IMR-90 (cell line): ENCODE measurements around the gene HAUS5. TPM values are rescaled to one million over a fixed set of nuclear protein-coding genes. Genes with fewer than 3 reads are reported as not detected.

Source experiments
- ATAC-seq: fragments of 200-7000 bp; cut with Tn5 transposase; 2 replicates; pipeline ENCODE4 v1.9.1; 2020; ENCODE audit warnings: low read depth, mild to moderate bottlenecking, moderate library complexity
- BruUV-seq: library from RNA; stranded (reverse); fragments of 400-500 nt; replicated peaks from 2 replicates; lab custom pipeline; 2021; lab: Mats Ljungman, UMichigan
- CTCF ChIA-PET: fragments of 300-600 bp; formaldehyde crosslinking; extraction: SDS; loops from one replicate; lab custom pipeline; 2021; ENCODE audit warnings: antibody characterized with exemption; lab: Yijun Ruan, JAX
- POLR2A ChIA-PET: fragments of 300-600 bp; sonication (Branson Sonifier 250); formaldehyde crosslinking; loops from one replicate; lab custom pipeline; 2022; ENCODE audit warnings: antibody characterized with exemption; ENCODE audit not compliant: unreplicated experiment; lab: Charles Lee
- DNase-seq: peaks from one replicate; pipeline ENCODE4 v3.0.0; 2013
- H2AFZ ChIP-seq: replicated peaks from 2 replicates; pipeline ENCODE3; 2013; ENCODE audit warnings: low read length, mild to moderate bottlenecking; ENCODE audit not compliant: poor library complexity
- H2AK5ac ChIP-seq: 2 replicates; pipeline ENCODE4 v1.6.1; 2013; ENCODE audit warnings: low read depth, low read length, inconsistent platforms
- H2AK9ac ChIP-seq: replicated peaks from 2 replicates; pipeline ENCODE3; 2013; ENCODE audit warnings: mild to moderate bottlenecking, low read depth, low read length, moderate library complexity; ENCODE audit not compliant: poor library complexity
- H2BK120ac ChIP-seq: 2 replicates; pipeline ENCODE4 v1.6.1; 2013; ENCODE audit warnings: low read depth, low read length, inconsistent platforms
- H2BK15ac ChIP-seq: 3 replicates; pipeline ENCODE4 v1.6.1; 2013; ENCODE audit warnings: low read depth, low read length, inconsistent platforms
- H2BK20ac ChIP-seq: 2 replicates; pipeline ENCODE4 v1.6.1; 2013; ENCODE audit warnings: low read depth, mild to moderate bottlenecking, inconsistent platforms, low read length, moderate library complexity
- H2BK5ac ChIP-seq: 2 replicates; pipeline ENCODE4 v1.6.1; 2013; ENCODE audit warnings: mild to moderate bottlenecking, low read depth, low read length, inconsistent platforms; ENCODE audit not compliant: poor library complexity, severe bottlenecking
- H3K14ac ChIP-seq: replicated peaks from 2 replicates; pipeline ENCODE4 v1.6.1; 2013; ENCODE audit warnings: low read depth, low read length, inconsistent platforms
- H3K18ac ChIP-seq: 2 replicates; pipeline ENCODE4 v1.6.1; 2013; ENCODE audit warnings: low read depth, low read length, control low read depth
- H3K23ac ChIP-seq: 2 replicates; pipeline ENCODE4 v1.6.1; 2013; ENCODE audit warnings: low read depth, low read length, inconsistent platforms
- H3K27ac ChIP-seq: 2 replicates; pipeline ENCODE4 v1.5.1; 2013; ENCODE audit warnings: mild to moderate bottlenecking, control low read depth, low read length; ENCODE audit not compliant: insufficient read depth
- H3K27me3 ChIP-seq: 2 replicates; pipeline ENCODE4 v1.6.1; 2013; ENCODE audit warnings: low read length; ENCODE audit not compliant: control insufficient read depth, insufficient read depth
- H3K36me3 ChIP-seq: 2 replicates; pipeline ENCODE4 v1.6.1; 2013; ENCODE audit warnings: low read length, mixed read lengths; ENCODE audit not compliant: control insufficient read depth, insufficient read depth
- H3K4ac ChIP-seq: 2 replicates; pipeline ENCODE4 v1.6.1; 2013; ENCODE audit warnings: low read depth, low read length, inconsistent platforms
- H3K4me1 ChIP-seq: 2 replicates; pipeline ENCODE4 v1.6.1; 2013; ENCODE audit warnings: low read length, mixed read lengths; ENCODE audit not compliant: control insufficient read depth, insufficient read depth
- H3K4me2 ChIP-seq: 2 replicates; pipeline ENCODE4 v1.6.1; 2013; ENCODE audit warnings: low read depth, mild to moderate bottlenecking, control low read depth, low read length, moderate library complexity
- H3K4me3 ChIP-seq: 2 replicates; pipeline ENCODE4 v1.5.1; 2013; ENCODE audit warnings: low read depth, mild to moderate bottlenecking, control low read depth, low read length, moderate library complexity; ENCODE audit not compliant: insufficient read depth
- H3K56ac ChIP-seq: 2 replicates; pipeline ENCODE4 v1.6.1; 2013; ENCODE audit warnings: low read length, inconsistent platforms; ENCODE audit not compliant: insufficient read depth; ENCODE audit errors: extremely low read depth
- H3K79me1 ChIP-seq, 2 experiments: 2 replicates each; pipeline ENCODE4 v1.6.1; 2013; ENCODE audit warnings: low read length in 2 of 2, inconsistent platforms in 1 of 2, low read depth in 1 of 2
- H3K9ac ChIP-seq: 2 replicates; pipeline ENCODE4 v1.6.1; 2013; ENCODE audit warnings: low read depth, low read length, control low read depth
- H3K9me1 ChIP-seq: 2 replicates; pipeline ENCODE4 v1.6.1; 2013; ENCODE audit warnings: low read length, inconsistent platforms; ENCODE audit not compliant: insufficient read depth
- H3K9me3 ChIP-seq: 2 replicates; pipeline ENCODE4 v1.6.1; 2013; ENCODE audit warnings: low read length; ENCODE audit not compliant: control insufficient read depth, insufficient read depth
- H4K20me1 ChIP-seq: 2 replicates; pipeline ENCODE4 v1.6.1; 2013; ENCODE audit warnings: low read length, inconsistent platforms; ENCODE audit not compliant: insufficient read depth
- H4K5ac ChIP-seq: 2 replicates; pipeline ENCODE4 v1.6.1; 2013; ENCODE audit warnings: mild to moderate bottlenecking, low read depth, low read length, control low read depth
- H4K8ac ChIP-seq, 2 experiments: 2 replicates each; pipeline ENCODE4 v1.6.1; 2013; ENCODE audit warnings: low read depth in 2 of 2, low read length in 2 of 2, control low read depth in 1 of 2, inconsistent platforms in 1 of 2
- H4K91ac ChIP-seq: 2 replicates; pipeline ENCODE4 v1.6.1; 2013; ENCODE audit warnings: low read depth, low read length, inconsistent platforms; ENCODE audit not compliant: insufficient read depth
- BHLHE40 ChIP-seq: fragments of 150-350 bp; IDR thresholded peaks from 2 replicates; pipeline ENCODE4 v1.6.1; 2016; ENCODE audit warnings: mild to moderate bottlenecking, low read depth, low read length
- CHD1 ChIP-seq: IDR thresholded peaks from 2 replicates; pipeline ENCODE4 v1.6.1; 2012; ENCODE audit warnings: low read depth, low read length, improper control_type of control experiment
- ELK1 ChIP-seq: fragments of 150-350 bp; IDR thresholded peaks from 2 replicates; pipeline ENCODE4 v1.6.1; 2016; ENCODE audit warnings: low read depth, mild to moderate bottlenecking, low read length, moderate library complexity, borderline replicate concordance
- MAFK ChIP-seq: IDR thresholded peaks from 2 replicates; pipeline ENCODE4 v1.6.1; 2012; ENCODE audit warnings: low read depth, low read length, improper control_type of control experiment
- MAZ ChIP-seq: IDR thresholded peaks from 2 replicates; pipeline ENCODE4 v1.6.1; 2012; ENCODE audit warnings: low read depth, mild to moderate bottlenecking, low read length, improper control_type of control experiment, moderate library complexity, borderline replicate concordance
- POLR2A ChIP-seq: IDR thresholded peaks from 2 replicates; pipeline ENCODE4 v1.6.1; 2012; ENCODE audit warnings: mild to moderate bottlenecking, low read depth, low read length
- RCOR1 ChIP-seq: IDR thresholded peaks from 2 replicates; pipeline ENCODE4 v1.6.1; 2012; ENCODE audit warnings: mild to moderate bottlenecking, low read length, improper control_type of control experiment; ENCODE audit not compliant: insufficient replicate concordance
- RFX5 ChIP-seq: IDR thresholded peaks from 2 replicates; pipeline ENCODE4 v1.8.0; 2012; ENCODE audit warnings: low read depth, mild to moderate bottlenecking, low read length, moderate library complexity
- USF2 ChIP-seq: fragments of 150-350 bp; IDR thresholded peaks from 2 replicates; pipeline ENCODE4 v1.6.1; 2017; ENCODE audit warnings: mild to moderate bottlenecking, antibody characterized with exemption, low read length, low read depth
- WGBS, 2 experiments: methylation state at CpG; one replicate each; pipeline versions ENCODE4 v1.1.5 to v1.1.7; 2013; ENCODE audit warnings: missing lambda C conversion rate in 2 of 2; ENCODE audit not compliant: insufficient read length in 1 of 2; ENCODE audit errors: extremely low coverage in 2 of 2; 5-methylcytosine and 5-hydroxymethylcytosine counted together
- dilution Hi-C: fragments of 300-500 bp; cut with HindIII; formaldehyde crosslinking; loops from one replicate; pipeline ENCODE4 v1.14.3; 2018; ENCODE audit warnings: low sequenced_read_pairs; ENCODE audit not compliant: unreplicated experiment
- in situ Hi-C: fragments of 300-500 bp; cut with MboI; formaldehyde crosslinking; loops from 3 replicates; pipeline ENCODE4 v1.14.3; 2019; ENCODE audit warnings: low sequenced_read_pairs, inconsistent platforms, mixed read lengths
- intact Hi-C: fragments of 100-400 bp; cut with micrococcal nuclease; formaldehyde crosslinking; loops from 2 replicates; pipeline ENCODE4 v1.10.0; 2022
- polyA plus RNA-seq, 3 experiments: library from polyadenylated mRNA; depleted of rRNA; stranded (reverse); fragments of >200 nt; gene quantifications; 2 replicates each; pipeline ENCODE4 v1.2.3, GENCODE V29; 2012; ENCODE audit warnings: low replicate concordance in 1 of 3
- total RNA-seq: library from RNA; depleted of rRNA; stranded (reverse); fragments of >200 nt; gene quantifications from 2 replicates; pipeline ENCODE4 v1.2.3, GENCODE V29; 2012

Gene HAUS5
- total and polyA plus RNA-seq, 2 of the 4 experiments (the other 2 are of a cell fraction) = 3.4 to 6.2 TPM

GRCh38 chr19:35622750-35623149, 10.2 kb downstream of the HAUS5 start:
- H3K4me2 ChIP-seq = no peak overlapping the region
- ChIA-PET CTCF (no interaction called here), POLR2A (no interaction called here)
- no peak for ATAC-seq
- H2BK5ac ChIP-seq = no peak overlapping the region
- no peak for DNase-seq
- TF ChIP-seq POLR2A (no peak), MAZ (no peak), USF2 (no peak), CHD1 (no peak), RFX5 (no peak), MAFK (no peak), BHLHE40 (no peak), ELK1 (no peak), RCOR1 (no peak)
- H2AK9ac ChIP-seq = no peak overlapping the region
- dilution Hi-C loops (no loop called here), in situ Hi-C loops (no loop called here), intact Hi-C loops (no loop called here)
- no TSS peak for BruUV-seq
- H2BK20ac ChIP-seq = no peak overlapping the region
- no peaks in the 10 kb centered on the region for H3K4me1 ChIP-seq
- WGBS, 2 experiments = 96% methylated on average over 4 of the region's 13 CpGs; no CpG with 5 or more reads in 1 of the 2 experiments
- no peaks in the 10 kb centered on the region for H4K20me1 ChIP-seq
- no peak overlapping the region for H3K23ac ChIP-seq
- H3K4me3 ChIP-seq = no peak overlapping the region
- no peak overlapping the region for H3K18ac ChIP-seq
- peaks cover 5% of the 10 kb centered on the region; the same call in 1 of the 2 replicates for H3K36me3 ChIP-seq
- H2AK5ac ChIP-seq = no peak overlapping the region
- no peak overlapping the region for H3K14ac ChIP-seq
- no peak overlapping the region for H3K4ac ChIP-seq
- no peak overlapping the region for H3K56ac ChIP-seq
- H3K79me1 ChIP-seq = no peaks in the 10 kb centered on the region
- no peak overlapping the region for H4K91ac ChIP-seq
- no peak overlapping the region for H4K8ac ChIP-seq
- H3K9ac ChIP-seq = no peak overlapping the region
- H3K27me3 ChIP-seq = no peaks in the 10 kb centered on the region
- H4K5ac ChIP-seq = no peak overlapping the region
- no peaks in the 10 kb centered on the region for H3K9me1 ChIP-seq
- H2BK15ac ChIP-seq = no peak overlapping the region
- no peak overlapping the region for H2BK120ac ChIP-seq
- H3K27ac ChIP-seq = no peak overlapping the region
- H2AFZ ChIP-seq = no peak overlapping the region
- H3K9me3 ChIP-seq = no peaks in the 10 kb centered on the region
